GM18873 (cell line): ENCODE results near the gene BCR.
"Not testable (repeated sequence)": the region's sequence is repeated elsewhere in the genome, so short reads cannot be mapped to it uniquely, and the experiment has no call there.

Source experiments
- ATAC-seq: cut with Tn5 transposase; IDR thresholded peaks from one replicate; pipeline ENCODE4 v1.9.1; 2021; ENCODE audit warnings: mild to moderate bottlenecking, moderate library complexity, moderate number of reproducible peaks; ENCODE audit not compliant: unreplicated experiment, low FRiP score

BCR gene

DNA sequence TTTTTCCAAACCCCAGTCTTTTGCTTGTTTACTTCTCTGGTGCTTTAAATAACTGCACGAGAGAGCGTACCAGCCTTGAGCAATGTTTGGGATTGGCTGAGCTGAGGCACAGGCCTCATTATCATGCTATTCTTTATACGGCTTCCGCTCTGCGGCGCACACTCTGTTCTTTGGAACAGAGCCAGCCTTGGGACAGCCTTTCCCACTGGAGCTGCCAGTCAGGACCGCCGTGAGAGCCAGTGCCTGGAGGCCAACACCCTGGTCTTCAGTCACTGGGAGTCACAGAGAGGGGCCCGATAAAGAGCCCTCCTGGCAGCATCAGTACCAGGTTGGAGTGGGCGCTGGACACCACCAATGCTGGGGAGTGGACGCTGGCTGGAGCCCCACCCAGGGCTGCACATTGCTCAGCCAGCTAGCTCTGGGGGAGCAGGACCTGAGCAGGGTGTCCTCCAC, 125.6 kb downstream of the BCR start:
- ATAC-seq = no peak

DNA sequence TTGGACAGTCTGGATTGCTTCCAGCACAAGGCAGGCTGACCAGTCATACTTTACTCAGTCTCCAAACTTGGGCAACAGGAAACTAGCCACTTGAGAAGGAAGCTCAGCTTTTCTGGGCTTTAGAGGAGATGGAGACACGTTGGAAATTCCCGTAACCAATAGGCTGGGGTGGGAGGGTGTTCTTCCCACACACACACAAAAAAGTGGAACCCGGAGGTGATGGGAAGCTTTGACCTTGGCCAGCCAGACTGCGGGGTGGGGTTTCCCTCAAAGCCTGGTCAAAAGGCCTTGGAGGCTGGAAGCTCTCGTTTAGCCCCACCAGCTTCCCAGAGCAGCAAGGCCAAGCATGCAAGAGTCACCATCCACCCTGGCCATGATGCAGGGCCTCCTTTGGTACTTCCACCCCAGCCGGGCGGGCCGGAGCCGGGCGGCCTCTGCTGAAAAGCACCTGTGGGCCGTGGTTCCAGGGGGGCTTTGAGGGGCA, 126.2 kb downstream of the BCR start:
- ATAC-seq = no peak

DNA sequence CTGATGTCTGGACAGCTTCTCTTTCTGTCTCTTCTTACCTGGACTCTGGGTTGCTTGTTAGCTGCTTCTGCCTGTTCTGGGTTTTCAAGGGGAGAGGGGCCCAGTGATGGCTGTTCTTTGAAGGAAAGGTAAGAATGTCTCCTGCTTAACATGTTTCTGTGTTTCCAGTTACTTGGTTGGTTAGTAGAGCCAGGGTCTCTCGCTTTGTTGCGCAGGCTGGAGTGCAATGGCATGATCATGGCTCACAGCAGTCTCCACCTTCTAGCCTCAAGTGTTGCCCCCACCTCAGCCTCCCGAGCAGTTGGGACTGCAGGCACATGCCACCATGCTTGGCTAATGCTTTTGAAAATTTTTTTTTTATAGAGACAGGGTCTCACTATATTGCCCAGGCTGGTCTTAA, 126.6 kb downstream of the BCR start:
- no peak for ATAC-seq

- ATAC-seq = not testable (repeated sequence)
Measured at GRCh38 chr22:23307511-23307910, 127.2 kb downstream of the BCR start.

GRCh38 chr22:23309261-23309660, 129.0 kb downstream of the BCR start:
- ATAC-seq = not testable (repeated sequence)

GRCh38 chr22:23310443-23311097, 130.3 kb downstream of the BCR start:
- ATAC-seq = not testable (repeated sequence)

- not testable (repeated sequence) for ATAC-seq
Measured at GRCh38 chr22:23311635-23312420, 131.5 kb downstream of the BCR start.

DNA sequence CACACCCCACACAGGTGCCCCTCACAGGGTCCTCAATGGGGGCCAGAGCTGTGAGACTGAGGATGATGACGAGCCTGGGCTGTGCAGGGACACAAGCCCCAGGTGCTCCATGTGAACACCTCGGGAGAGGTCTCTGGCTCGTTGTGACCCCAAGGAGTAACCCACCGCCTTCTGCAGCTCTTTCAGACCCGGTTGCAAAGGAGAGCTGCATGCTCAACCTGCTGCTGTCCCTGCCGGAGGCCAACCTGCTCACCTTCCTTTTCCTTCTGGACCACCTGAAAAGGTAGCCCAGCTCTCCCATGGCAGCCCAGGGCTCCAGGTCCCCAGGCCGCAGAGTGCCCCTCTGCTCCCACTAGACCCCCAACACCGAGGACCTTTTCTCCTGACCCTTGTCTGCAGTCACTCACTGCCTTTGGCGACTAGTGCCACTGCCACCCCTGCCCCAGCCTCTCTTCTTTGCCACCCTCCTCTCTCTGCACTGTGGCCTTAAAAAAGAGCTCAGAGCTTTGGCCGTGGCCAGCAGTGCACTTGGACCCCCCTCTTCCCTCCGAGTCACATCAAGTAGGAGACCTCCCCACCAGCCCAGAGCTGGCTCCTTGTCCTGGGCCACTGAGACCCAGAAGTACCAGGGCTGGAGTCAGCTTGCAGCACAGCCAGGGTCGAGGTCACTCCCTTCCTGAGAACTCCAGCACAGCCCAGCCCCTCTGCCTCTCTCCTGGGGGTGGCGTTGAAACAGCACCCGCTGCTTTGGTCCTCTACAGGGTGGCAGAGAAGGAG, 133.7 kb downstream of the BCR start:
- ATAC-seq = no peak

DNA sequence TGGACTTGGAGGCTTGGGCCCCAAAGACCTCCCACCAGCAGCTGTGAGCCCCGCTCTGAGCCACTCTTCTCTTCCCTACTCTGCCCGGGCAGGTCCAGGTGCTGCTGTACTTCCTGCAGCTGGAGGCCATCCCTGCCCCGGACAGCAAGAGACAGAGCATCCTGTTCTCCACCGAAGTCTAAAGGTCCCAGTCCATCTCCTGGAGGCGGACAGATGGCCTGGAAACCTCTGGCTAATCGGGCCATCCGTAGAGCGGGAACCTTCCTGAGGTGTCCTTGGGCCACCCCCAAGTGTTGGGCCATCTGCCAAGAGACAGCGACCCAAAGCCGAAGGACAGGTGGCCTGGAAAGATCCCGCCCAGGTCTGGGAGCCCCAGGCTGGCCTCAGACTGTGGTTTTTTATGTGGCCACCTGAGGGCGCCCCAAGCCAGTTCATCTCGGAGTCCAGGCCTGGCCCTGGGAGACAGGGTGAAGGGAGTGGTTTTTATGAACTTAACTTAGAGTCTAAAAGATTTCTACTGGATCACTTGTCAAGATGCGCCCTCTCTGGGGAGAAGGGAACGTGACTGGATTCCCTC, 135.1 kb downstream of the BCR start:
- ATAC-seq = no peak

DNA sequence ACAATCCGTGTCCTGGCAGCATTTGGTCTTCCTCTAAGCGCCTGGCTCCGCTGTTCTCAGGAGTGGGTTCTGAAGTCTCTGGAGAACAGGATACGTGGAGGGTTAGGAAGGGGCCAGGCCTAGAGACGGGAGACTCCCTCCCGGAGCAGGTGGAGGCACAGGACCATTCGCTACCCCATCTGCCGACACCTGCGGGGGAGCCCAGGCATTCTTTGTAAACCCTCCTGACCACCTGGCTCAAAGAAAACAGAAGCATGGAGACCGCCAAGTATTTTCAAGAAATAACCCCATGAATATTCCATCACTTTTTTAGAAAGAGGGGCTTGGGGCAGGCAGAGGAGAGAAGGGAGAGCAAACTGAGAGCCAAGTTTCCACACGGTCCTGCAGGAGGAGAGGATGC, 136.3 kb downstream of the BCR start:
- not testable (repeated sequence) for ATAC-seq

GRCh38 chr22:23318316-23318715, 138.0 kb downstream of the BCR start:
- ATAC-seq = not testable (repeated sequence)

DNA sequence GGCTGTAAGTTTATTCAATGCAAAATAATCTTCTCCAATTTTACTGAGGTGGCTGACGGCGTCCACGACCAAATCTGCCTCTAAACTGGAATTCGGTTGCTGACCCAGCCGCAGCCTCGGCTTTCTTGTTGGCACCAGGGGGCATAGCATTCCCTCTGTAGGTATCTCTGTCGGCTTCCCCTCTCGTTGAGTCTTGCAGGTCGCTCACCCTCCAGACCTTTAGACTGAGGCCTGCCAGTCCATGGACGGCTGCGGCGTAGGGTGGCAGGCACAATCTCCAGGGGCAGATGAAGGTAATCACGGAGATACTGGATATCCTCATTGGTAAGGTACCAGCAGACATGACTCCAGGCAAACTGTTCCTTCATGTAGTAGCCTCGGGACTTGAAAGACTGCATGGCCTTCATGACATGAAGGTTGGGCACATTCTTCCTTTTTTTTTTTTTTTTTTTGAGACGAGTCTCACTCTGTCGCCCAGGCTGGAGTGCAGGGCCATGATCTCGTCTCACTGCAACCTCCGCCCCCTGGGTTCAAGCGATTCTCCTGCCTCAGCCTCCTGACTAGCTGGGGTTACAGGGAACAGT, 142.3 kb downstream of the BCR start:
- ATAC-seq = not testable (repeated sequence)

DNA sequence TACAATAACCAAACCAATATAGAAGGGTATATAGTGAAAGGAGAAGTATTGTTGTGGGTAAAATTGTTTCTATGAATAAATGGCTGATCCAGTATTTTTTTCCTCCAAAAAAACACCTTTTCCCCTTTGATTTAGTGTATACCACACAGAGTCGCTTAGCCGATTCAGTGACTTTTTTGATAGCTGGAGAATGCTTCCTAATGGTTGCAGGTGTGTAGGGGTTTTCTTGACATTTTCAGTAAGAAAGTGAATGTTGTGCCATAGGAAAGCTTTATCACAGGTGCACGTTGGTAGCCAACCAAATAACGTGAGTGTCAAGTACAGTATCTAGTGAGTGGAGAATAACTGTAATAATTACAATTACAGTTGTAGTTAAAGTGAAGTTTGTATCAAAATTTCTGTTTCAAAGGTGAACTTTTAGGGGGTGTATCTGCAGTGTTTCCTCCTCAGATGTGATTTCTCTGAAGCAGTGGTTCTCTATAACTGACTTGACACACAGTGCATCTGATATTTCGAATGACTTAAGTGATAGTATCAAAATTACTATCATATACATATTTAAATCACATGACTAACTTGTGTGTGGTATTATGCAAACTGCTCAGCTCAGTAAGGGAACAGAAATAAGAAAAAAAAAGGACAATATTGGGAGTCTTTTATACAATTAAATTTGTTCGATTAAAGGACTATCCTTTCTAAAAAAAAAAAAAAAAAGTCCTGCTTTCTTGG, 143.8 kb downstream of the BCR start:
- not testable (repeated sequence) for ATAC-seq

DNA sequence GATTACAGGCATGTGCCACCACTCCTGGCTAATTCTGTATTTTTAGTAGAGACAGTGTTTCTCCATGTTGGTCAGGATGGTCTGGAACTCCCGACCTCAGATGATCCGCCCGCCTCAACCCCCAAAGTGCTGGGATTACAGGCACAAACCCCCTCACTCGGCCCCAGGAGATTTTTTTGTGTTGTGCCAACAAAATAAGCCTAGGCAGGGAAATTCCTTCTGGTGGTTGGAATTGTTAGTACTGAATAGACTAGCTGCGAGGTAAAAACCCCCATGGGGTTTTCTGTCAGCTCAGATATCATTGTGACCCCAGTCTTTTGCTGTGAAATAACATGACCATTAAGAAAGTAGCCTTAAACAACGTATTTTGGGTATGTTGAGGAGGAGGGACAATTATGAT, 144.9 kb downstream of the BCR start:
- no peak for ATAC-seq

- ATAC-seq = not testable (repeated sequence)
Measured at GRCh38 chr22:23333822-23334221, 153.5 kb downstream of the BCR start.

GRCh38 chr22:23337672-23338071, 157.4 kb downstream of the BCR start:
- not testable (repeated sequence) for ATAC-seq

GRCh38 chr22:23341942-23342695, 161.8 kb downstream of the BCR start:
- ATAC-seq = not testable (repeated sequence)

- no peak for ATAC-seq
Measured at GRCh38 chr22:23351321-23351720, 171.0 kb downstream of the BCR start.

DNA sequence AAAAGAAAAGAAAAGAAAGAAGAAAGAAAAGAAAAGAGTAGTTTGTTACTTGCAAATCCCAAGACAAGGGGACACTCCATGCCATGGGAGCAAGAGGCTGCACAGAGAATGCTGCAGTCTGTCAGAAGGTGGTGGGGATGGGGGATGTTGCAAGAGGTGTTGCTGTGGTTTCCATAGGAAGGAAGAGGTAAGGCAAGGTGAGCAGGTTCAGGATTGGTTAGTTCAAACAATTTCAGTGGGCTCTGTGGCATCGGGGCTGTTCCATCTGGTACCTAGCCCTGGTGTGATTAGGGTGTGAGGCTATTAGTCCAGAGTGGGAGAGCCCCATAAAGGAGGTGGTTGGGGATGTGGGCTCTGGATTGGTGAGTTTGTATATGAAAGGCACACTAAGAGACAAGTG, 172.7 kb downstream of the BCR start:
- ATAC-seq = no peak
